ENCODE data around the gene UMPS. TPM values are rescaled to one million over a fixed set of nuclear protein-coding genes. Genes with fewer than 3 reads are reported as not detected.
"Not testable (repeated sequence)": the region's sequence is repeated elsewhere in the genome, so short reads cannot be mapped to it uniquely, and the experiment has no call there.

UMPS gene
- total and polyA plus RNA-seq, 2 experiments from 2014 or later: 29.8 to 38.7 TPM

- Histone ChIP-seq H3K4me1 (ENCODE audit: insufficient read depth) (no peaks in the 10 kb centered on the region), H3F3A (ENCODE audit: insufficient read depth) (no peaks in the 10 kb centered on the region), H3K9me2 (ENCODE audit: insufficient read depth) (no peaks in the 10 kb centered on the region), H3K27me3 (replicated peaks; ENCODE audit: insufficient read depth) (no peaks in the 10 kb centered on the region), H3K79me2 (ENCODE audit: insufficient read depth) (no peaks in the 10 kb centered on the region), H3K9me3 (ENCODE audit: low read depth) (no peaks in the 10 kb centered on the region), H3K4me2 (ENCODE audit: unreplicated experiment) (no peak overlapping the region), H4K20me1 (ENCODE audit: insufficient read depth) (no peaks in the 10 kb centered on the region), H3K9ac (no peak overlapping the region), H3K4me3 (no peak overlapping the region), H2AFZ (no peak overlapping the region), H3K36me3 (ENCODE audit: low read depth) (no peaks in the 10 kb centered on the region), H3K27ac (no peak overlapping the region)
- in situ Hi-C loops (cut with MboI): no loop called here
- 70 to 72% methylated on average over 5 of the region's 5 CpGs for WGBS, 2 experiments (ENCODE audit: low coverage in 1 of 2, low lambda C conversion rate in 2 of 2, missing lambda C conversion rate in 2 of 2)
- TF ChIP-seq EZH2 (IDR thresholded peaks at IDR 0.05; ENCODE audit: insufficient read depth, poor library complexity, severe bottlenecking) (no peak), EZH2phosphoT487 (IDR thresholded peaks at IDR 0.05; ENCODE audit: insufficient read depth, low read depth) (no peak)
- no peak for DNase-seq
Measured at GRCh38 chr3:124751501-124751900, 21.2 kb downstream of the UMPS start.

- Histone ChIP-seq H3K36me3 (ENCODE audit: low read depth) (no peaks in the 10 kb centered on the region), H3K9ac (no peak overlapping the region), H3F3A (ENCODE audit: insufficient read depth) (no peaks in the 10 kb centered on the region), H3K4me2 (ENCODE audit: unreplicated experiment) (no peak overlapping the region), H4K20me1 (ENCODE audit: insufficient read depth) (no peaks in the 10 kb centered on the region), H3K9me2 (ENCODE audit: insufficient read depth) (no peaks in the 10 kb centered on the region), H3K79me2 (ENCODE audit: insufficient read depth) (no peaks in the 10 kb centered on the region), H3K27ac (no peak overlapping the region), H3K4me1 (ENCODE audit: insufficient read depth) (no peaks in the 10 kb centered on the region), H3K27me3 (replicated peaks; ENCODE audit: insufficient read depth) (no peaks in the 10 kb centered on the region), H3K9me3 (ENCODE audit: low read depth) (no peaks in the 10 kb centered on the region), H2AFZ (no peak overlapping the region), H3K4me3 (no peak overlapping the region)
- in situ Hi-C loops (cut with MboI): no loop called here
- DNase-seq: no peak
- WGBS, 2 experiments (ENCODE audit: low coverage in 1 of 2, low lambda C conversion rate in 2 of 2, missing lambda C conversion rate in 2 of 2): 87 to 92% methylated on average over 3 of the region's 3 CpGs
- TF ChIP-seq EZH2 (IDR thresholded peaks at IDR 0.05; ENCODE audit: insufficient read depth, poor library complexity, severe bottlenecking) (no peak), EZH2phosphoT487 (IDR thresholded peaks at IDR 0.05; ENCODE audit: insufficient read depth, low read depth) (no peak)
Measured at GRCh38 chr3:124752051-124752450, 21.8 kb downstream of the UMPS start.

DNA sequence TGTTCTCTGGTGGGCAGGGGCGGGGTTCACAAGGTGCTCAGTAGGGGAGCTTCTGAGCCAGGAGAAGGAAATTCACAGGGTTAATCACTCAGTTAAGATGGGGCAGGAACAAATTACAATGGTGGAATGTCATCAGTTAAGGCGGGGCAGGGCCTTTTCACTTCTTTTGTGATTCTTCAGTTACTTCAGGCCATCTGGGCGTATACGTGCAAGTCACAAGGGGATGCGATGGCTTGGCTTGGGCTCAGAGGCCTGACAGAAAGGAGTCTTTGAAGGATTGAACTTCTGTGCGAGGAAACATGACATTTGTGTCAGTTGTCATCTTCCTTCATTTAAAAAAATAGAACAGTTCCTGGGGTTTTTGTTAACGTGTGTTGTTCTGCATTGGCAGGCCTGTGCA, 27.7 kb downstream of the UMPS start:
- H3F3A ChIP-seq (ENCODE audit: insufficient read depth): peaks cover 29% of the 10 kb centered on the region
- H3K9me3 ChIP-seq (ENCODE audit: low read depth); H3K27me3 ChIP-seq (replicated peaks; ENCODE audit: insufficient read depth); DNase-seq; H3K9me2 ChIP-seq (ENCODE audit: insufficient read depth); H4K20me1 ChIP-seq (ENCODE audit: insufficient read depth); H3K4me3 ChIP-seq; H3K9ac ChIP-seq; H2AFZ ChIP-seq; in situ Hi-C loops (cut with MboI); H3K79me2 ChIP-seq (ENCODE audit: insufficient read depth); H3K27ac ChIP-seq; H3K36me3 ChIP-seq (ENCODE audit: low read depth); H3K4me2 ChIP-seq (ENCODE audit: unreplicated experiment): not testable (repeated sequence)
- WGBS, 2 experiments (ENCODE audit: low coverage in 1 of 2, low lambda C conversion rate in 2 of 2, missing lambda C conversion rate in 2 of 2): 68 to 74% methylated on average over 7 of the region's 7 CpGs
- H3K4me1 ChIP-seq (ENCODE audit: insufficient read depth): peaks cover 14% of the 10 kb centered on the region

GRCh38 chr3:124758851-124759635, 28.8 kb downstream of the UMPS start:
- Histone ChIP-seq H3K27ac (no peak overlapping the region), H3K9me3 (ENCODE audit: low read depth) (no peaks in the 10 kb centered on the region), H3K79me2 (ENCODE audit: insufficient read depth) (no peaks in the 10 kb centered on the region), H3K4me1 (ENCODE audit: insufficient read depth) (peaks cover 14% of the 10 kb centered on the region), H2AFZ (no peak overlapping the region), H3K27me3 (replicated peaks; ENCODE audit: insufficient read depth) (no peaks in the 10 kb centered on the region), H3K9ac (no peak overlapping the region), H4K20me1 (ENCODE audit: insufficient read depth) (no peaks in the 10 kb centered on the region), H3K9me2 (ENCODE audit: insufficient read depth) (no peaks in the 10 kb centered on the region), H3K36me3 (ENCODE audit: low read depth) (0 out of 2 replicates have a peak, but pooled peaks cover 13% of the 10 kb centered on the region), H3K4me2 (ENCODE audit: unreplicated experiment) (no peak overlapping the region), H3F3A (ENCODE audit: insufficient read depth) (peaks cover 32% of the 10 kb centered on the region), H3K4me3 (no peak overlapping the region)
- no peak for DNase-seq
- in situ Hi-C loops (cut with MboI): no loop called here
- WGBS, 2 experiments (ENCODE audit: low coverage in 1 of 2, low lambda C conversion rate in 2 of 2, missing lambda C conversion rate in 2 of 2): 61 to 77% methylated on average over 4 to 5 of the region's 5 CpGs
- no peak for TF ChIP-seq EZH2 (IDR thresholded peaks at IDR 0.05; ENCODE audit: insufficient read depth, poor library complexity, severe bottlenecking)
- TF ChIP-seq EZH2phosphoT487 (IDR thresholded peaks at IDR 0.05; ENCODE audit: insufficient read depth, low read depth): no peak

Measured in GM23248 (cell line).